ENCODE results near the gene CROCC2. TPM values are rescaled to one million over a fixed set of nuclear protein-coding genes. Genes with fewer than 3 reads are reported as not detected.

CROCC2 gene
- total RNA-seq, 4 donors from 2014 or later = 0.79 to 2.6 (median 1.8) TPM; not detected in 1

DNA sequence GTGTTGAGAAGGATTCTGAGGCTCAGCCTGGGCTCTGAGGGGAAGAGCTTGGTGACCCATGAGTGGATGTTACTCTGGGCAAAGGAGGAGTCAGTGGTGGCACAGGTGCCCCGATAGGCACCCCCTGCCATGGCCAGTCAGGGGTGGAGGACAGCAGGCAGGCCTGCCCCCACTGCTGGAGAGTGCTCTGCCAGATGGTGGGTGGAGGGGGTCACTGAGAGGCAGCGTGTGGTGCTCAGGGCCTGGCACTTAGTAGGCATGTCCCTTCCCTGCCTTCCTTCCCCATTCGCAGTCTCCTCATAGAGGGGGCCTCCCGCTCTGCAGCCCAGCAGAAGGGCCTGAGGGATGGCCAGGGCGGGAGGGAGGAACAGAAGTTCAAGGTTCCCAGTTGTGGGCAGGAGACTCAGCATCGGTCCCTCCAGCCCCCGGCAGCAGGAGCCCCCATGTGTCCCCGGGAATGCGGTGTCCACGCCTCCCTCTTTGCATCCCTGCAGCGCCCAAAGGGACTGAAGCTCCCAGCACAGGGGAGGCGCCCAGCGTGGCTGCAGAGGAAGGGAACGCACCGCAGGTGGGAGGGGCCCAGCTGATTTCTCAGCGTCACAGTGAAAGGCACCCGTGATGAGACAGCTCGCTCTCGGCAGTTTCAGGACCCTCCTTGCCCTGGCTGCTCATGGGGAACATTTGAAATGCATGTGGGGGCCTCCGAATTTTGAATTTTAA is 86.6 kb downstream of the CROCC2 start:
- no peaks in the 10 kb centered on the region for H3K36me3 ChIP-seq
- H3K9me3 ChIP-seq = no peaks in the 10 kb centered on the region
- TF ChIP-seq POLR2A (IDR thresholded peaks at IDR 0.05) = no peak
- TF ChIP-seq, protein P1, sequence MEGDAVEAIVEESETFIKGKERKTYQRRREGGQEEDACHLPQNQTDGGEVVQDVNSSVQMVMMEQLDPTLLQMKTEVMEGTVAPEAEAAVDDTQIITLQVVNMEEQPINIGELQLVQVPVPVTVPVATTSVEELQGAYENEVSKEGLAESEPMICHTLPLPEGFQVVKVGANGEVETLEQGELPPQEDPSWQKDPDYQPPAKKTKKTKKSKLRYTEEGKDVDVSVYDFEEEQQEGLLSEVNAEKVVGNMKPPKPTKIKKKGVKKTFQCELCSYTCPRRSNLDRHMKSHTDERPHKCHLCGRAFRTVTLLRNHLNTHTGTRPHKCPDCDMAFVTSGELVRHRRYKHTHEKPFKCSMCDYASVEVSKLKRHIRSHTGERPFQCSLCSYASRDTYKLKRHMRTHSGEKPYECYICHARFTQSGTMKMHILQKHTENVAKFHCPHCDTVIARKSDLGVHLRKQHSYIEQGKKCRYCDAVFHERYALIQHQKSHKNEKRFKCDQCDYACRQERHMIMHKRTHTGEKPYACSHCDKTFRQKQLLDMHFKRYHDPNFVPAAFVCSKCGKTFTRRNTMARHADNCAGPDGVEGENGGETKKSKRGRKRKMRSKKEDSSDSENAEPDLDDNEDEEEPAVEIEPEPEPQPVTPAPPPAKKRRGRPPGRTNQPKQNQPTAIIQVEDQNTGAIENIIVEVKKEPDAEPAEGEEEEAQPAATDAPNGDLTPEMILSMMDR (IDR thresholded peaks at IDR 0.05) = no peak
- no peaks in the 10 kb centered on the region for H3K27me3 ChIP-seq
- H3K4me3 ChIP-seq = no peak overlapping the region
- H3K27ac ChIP-seq = peak overlapping the region; percentile 72 to 85
- DNase-seq = peak; percentile 16 to 23
- intact Hi-C loops (cut with DNase I; ENCODE audit: low total_unique reads) = no loop called here
- H3K4me1 ChIP-seq = peaks cover 5 to 27% of the 10 kb centered on the region in 2 donors

DNA sequence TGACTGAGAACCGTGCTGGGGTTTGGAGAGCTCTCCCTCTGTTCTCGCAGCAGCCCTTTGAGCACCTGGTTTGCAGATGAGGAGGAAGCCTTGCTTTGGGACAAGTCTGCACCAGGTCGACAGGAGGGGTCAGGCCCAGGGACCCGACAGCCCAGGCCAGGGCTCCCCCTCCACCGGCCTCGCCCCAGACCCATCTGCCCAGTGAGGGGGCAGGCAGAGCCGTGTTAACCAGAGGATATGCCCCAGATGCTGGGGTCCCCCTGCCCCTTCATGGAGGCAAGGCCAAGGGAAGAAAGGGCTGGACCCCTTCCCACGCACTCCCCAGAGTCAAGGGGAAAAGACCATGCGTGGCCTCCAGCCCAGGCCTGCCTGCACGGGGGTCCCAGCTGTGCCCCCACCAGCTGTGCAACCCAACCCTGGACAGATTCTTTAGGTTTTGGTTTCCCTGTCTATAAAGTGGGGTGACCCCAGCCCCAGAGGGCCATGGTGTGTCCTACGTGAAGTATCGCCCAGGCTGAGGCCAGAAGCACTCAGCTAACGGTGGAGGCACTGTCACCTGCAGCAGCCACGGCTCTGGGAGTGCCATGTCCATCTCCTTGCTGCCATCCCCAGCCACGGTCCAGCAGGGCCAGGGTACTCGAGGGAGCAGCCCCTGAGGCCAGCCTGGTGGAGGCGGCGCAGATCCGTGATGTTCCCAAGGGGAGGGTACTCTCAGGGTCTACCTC is 87.5 kb downstream of the CROCC2 start:
- no peak for TF ChIP-seq POLR2A (IDR thresholded peaks at IDR 0.05)
- TF ChIP-seq, protein P1 (IDR thresholded peaks at IDR 0.05) = no peak
- Histone ChIP-seq H3K36me3 (no peaks in the 10 kb centered on the region), H3K9me3 (no peaks in the 10 kb centered on the region), H3K27me3 (no peaks in the 10 kb centered on the region), H3K4me1 (peaks cover 5 to 28% of the 10 kb centered on the region in 2 donors), H3K27ac (peak overlapping the region in 1 of 2 donors; percentile 26), H3K4me3 (no peak overlapping the region)
- intact Hi-C loops (cut with DNase I; ENCODE audit: low total_unique reads) = no loop called here
- DNase-seq = peak; percentile 13 to 20

DNA sequence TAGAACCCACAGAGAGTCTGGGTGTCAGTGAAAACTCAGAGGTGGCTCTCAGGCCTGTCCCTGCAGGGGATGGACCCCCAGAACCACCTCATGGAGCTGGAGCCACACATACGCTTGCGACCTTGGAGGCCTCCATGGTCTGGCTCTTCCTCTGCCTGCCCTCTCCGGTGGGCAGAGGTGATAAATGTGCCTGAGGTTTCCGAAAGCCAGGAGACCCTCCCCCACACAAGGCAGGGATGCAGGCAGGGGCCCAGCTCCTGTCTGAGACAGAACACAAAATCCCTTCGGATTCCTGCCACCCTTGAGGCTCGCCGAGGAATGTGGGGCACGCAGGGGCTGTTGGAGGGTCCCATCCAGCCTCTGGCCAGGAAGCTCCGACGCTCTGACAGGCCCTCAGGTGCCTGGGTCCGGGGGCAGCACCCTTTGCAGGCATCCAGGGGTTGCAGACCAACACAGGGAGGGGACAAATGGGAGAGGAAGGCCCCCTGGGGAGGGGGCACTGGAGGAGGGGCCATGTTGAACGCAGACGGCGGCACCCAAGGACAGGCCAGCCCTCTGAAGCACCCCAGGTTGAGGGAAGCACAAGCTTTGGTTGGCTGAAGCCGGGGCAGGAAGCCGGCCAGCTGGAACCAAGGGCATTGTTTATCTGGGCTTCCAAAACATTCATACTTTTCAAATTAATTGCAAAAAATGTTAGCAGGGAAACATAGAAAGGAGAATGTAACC is 88.2 kb downstream of the CROCC2 start:
- no peak for TF ChIP-seq POLR2A (IDR thresholded peaks at IDR 0.05)
- TF ChIP-seq, protein P1 (IDR thresholded peaks at IDR 0.05) = no peak
- intact Hi-C loops (cut with DNase I; ENCODE audit: low total_unique reads) = no loop called here
- Histone ChIP-seq H3K36me3 (no peaks in the 10 kb centered on the region), H3K9me3 (no peaks in the 10 kb centered on the region), H3K4me3 (no peak overlapping the region), H3K27me3 (no peaks in the 10 kb centered on the region), H3K4me1 (peaks cover 5 to 28% of the 10 kb centered on the region in 2 donors), H3K27ac (peak overlapping the region; percentile 26 to 91)
- DNase-seq = no peak

DNA sequence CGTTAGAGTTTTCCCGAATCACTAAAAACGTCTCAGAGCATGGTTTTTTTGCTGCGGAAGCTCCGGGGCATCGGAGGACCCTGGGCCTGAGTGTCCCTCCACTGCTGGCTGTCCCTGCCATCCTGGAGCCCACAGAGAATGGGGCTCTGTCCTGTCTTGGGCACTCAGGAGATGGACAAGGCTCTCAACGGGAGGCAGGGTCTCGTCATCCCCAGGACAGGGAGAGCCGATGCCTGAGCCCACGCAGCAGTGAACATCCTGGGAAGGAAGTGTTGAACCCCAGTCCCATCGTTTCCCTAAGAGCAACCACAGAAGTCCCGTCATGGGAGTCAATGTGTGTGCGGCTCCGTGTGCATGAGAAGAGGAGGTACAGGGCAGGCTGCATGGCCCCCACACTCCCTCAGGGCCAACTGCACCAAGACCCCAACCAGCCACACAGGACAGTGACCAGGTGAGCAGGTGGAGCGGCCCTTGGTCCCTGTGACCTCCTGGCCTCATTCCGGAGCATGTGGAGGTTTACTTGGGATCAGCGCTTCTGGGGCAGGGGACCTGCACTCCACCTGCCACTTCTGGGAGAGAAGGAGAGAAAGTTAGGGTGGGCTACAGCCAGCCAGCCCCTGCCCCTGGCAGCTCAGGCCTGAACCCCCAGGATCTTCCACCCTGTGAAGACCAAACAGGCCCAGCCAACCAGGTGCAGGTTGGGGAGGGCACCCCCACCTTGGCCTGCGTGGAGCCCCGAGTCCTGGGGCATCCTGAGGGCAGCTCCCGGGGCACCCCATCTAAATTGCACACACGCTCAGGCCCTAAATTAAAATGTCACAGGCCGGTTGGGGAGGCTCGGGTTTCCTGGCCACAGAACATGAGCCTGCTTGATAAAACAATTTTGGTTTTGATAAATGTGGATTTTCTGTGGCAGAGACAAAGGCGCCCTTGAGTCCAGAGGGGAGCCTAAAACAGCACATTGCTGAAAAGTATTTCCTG is 89.2 kb downstream of the CROCC2 start:
- DNase-seq = no peak
- Histone ChIP-seq H3K27me3 (no peaks in the 10 kb centered on the region), H3K9me3 (no peaks in the 10 kb centered on the region), H3K4me1 (peaks cover 5 to 28% of the 10 kb centered on the region in 2 donors), H3K36me3 (no peaks in the 10 kb centered on the region), H3K27ac (peak overlapping the region; percentile 26 to 91), H3K4me3 (no peak overlapping the region)
- intact Hi-C loops (cut with DNase I; ENCODE audit: low total_unique reads) = no loop called here
- TF ChIP-seq POLR2A (IDR thresholded peaks at IDR 0.05) = no peak
- TF ChIP-seq, protein P1 (IDR thresholded peaks at IDR 0.05) = no peak
